ENCODE data around the gene CWF19L2.

DNA sequence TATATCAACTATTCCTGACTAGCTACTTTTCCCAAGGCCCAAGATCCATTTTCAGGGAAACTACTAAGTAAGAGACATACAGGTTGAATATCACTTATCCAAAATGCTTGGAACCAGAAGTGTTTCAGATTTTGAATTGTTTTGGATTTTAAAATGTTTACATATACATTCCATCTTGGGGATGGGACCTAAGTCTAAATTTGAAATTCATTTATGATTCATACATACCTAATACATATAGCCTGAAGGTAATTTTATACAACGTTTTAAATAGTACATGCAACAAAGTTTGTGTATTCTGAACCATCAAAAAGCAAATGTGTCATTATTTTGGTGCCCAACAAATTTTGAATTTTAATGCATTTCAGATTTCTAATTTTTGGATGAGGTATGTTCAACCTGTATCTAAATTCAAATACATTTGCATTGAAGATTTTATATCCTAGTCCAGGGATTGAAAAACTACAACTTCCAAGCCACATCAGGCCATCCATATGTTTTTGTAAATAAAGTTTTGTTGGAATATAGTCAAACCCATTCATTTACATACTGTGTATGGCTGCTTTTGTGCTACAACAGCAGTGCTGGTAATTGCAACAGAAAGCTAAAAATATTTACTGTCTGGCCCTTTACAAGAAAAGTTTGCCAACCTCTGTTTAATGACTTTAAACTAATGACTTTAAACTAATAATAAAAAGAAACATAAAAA, 73.3 kb downstream of the CWF19L2 start:
- TF ChIP-seq CTCF (conservative IDR thresholded peaks at IDR 0.05; ENCODE audit: low read depth, low read length) = no peak
- TF ChIP-seq EZH2phosphoT487 (IDR thresholded peaks at IDR 0.05; ENCODE audit: borderline replicate concordance, low read length) = no peak
- TF ChIP-seq EZH2 (IDR thresholded peaks at IDR 0.05; ENCODE audit: low read length, unreplicated experiment) = no peak

All from PC-3 (cell line).